NCI-H1436 treated with DMSO at 0.1 percent for 48 hours (cell line): ENCODE measurements around the gene CACNA1D.

Experiments used
- DNase-seq: peaks from one replicate; lab custom pipeline; 2025; lab: John Stamatoyannopoulos, UW

CACNA1D gene

DNA sequence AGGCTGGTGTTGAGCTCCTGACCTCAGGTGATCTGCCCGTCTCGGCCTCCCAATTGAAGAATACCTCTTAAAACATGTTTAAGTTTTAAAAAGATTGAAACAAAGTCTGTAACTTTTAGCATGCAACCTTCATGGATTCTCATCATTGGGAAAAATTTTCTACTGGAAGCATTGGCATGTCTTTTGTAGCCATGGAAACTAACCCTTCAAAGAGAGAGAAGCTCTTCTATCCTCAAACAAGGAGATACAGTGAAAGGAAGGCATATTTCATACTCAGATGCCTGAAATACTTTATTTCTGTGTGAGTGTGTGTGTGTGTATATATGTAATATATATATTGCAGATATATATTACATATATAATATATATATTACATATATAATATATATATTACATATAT is 196.9 kb downstream of the CACNA1D start:
- DNase-seq, result no peak

DNA sequence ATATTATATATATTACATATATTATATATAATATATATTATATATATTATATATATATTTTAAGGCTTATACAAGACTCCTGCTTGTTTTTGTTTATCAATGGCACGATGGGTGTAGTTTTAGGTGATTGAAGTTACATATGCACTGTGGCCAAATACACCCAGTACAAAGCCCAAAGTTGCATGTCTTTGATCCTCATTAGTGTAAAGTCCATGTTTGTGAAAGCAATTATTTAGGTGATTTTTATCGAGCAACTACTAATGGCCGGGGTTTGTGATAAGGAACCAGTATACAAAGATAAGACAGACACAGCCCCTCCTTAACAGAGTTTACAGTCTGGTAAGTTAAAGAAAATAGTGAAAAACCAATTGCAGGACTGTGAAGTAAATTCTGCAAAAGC is 197.5 kb downstream of the CACNA1D start:
- no peak for DNase-seq

DNA sequence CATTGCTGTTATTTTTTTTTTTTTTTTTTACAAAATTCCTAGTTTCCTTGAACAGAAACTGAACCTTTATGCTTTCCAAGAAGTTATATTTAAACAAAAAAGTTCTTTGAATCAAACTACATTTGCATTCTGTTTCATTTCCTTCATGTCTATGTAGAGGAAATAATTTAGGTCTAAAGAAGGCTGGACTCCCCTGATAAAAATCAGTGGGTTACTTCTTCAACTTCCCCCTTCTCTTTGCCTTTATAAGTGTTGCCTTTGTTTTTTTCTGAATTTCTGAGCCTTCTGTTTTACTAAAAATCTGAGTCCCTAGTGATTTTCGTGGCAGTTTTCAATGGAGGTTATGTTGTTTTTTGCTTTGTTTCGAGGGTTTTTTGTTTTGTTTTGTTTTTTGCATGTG is 199.0 kb downstream of the CACNA1D start:
- DNase-seq, result no peak

DNA sequence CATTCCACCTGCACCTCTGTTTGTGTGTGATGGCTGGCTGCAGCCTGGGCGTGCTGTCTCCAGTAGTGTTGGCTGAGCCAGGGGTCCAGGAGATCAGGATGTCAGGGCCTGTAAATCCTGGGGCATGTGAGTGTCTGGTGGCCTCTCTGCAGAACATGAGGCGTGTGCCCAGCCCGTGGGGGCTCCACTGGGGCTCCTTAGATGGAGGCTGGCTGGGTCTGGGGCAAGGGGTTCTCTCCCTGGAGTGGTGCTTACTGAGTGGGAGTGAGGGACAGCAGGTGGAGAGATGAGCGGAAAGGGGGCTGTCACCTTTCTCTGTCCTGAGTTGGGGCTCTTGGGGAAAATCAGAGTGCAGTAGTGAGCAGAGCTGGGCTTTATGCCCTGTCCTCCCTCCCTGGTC is 199.6 kb downstream of the CACNA1D start:
- DNase-seq, result no peak

DNA sequence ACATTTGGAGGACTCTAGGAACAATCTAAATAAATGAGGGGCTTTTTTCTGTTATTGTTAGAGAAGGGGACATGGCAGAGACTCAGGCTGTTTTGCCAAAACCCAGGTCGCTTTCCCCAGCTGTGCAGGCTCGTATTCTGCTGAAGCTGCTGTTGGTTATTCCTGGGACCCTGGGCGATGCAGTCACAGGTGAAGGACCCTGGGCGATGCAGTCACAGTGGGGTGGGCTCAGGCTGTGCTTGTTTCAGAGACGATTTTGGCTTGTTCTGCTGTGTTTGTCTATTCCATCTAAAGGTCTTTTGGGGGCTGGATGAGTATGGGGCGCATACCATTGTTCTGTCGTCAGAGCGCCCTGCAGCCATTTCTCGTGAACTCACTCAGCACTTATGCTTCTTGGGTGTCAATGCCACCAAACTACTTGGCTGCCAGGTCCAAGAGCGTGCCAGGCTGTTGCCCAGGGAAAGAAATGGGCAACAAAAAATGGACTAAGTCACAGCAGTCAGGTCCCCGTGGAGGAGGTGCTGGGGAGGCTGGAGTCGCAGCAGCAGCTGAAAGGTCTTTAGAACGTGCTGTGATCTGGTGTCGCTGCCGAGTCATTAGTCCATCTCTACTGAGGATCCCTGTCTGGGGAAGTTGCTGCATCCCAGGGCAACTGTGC is 200.4 kb downstream of the CACNA1D start:
- no peak for DNase-seq

DNA sequence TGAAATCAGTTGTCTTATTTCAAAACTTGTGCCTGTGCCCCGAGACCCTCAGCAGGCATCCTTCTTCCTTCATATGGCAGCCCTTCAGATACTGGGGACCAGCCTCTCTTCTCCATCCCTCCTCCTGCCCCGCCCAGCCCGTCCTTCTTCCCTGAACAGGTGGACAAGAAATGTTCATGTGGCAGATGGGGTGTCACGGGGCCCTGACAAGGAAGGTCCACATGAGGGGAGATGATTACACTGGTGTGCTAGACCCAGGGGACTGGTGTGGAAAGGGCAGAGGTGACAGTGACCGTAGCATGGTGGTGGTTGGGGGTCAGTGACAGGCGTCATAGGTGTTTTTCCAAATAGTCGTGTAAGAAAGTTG is 200.9 kb downstream of the CACNA1D start:
- no peak for DNase-seq

DNA sequence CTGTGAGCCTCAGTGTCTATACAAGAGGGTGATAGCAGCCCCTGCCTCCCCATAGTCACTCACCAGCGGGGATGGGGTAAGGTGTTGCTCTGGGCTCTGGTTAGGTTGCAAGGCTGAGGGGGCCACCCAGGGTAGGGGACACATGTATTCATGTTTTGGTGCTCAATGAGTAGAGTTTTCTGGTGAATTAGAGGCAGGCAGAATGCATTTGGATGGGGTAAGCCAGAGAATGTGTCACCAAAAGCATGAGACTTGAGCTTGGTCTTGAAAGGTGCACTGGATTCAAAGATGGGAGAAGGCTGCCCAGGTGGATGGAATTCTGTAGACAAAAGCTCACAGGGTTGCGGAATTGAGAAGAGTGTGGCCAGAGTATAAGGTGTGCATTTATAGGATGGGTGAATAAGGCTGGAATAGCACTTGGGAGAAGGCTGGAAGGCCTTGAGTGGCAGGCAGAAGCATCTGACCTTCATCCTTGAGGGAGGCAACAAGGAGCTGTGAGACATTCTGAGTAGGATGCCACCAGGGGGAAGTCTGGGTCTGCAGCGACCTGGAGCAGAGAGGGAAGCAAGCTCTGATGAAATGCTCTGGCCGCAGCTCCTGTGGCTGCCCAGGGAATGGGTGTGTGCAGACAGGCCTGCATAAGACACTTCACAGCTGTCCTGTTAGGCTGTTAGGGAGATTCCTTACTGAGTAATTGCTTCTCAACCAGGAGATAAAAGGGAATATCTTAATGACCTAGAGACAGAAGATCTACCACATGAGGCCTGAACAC is 202.2 kb downstream of the CACNA1D start:
- DNase-seq, result no peak

DNA sequence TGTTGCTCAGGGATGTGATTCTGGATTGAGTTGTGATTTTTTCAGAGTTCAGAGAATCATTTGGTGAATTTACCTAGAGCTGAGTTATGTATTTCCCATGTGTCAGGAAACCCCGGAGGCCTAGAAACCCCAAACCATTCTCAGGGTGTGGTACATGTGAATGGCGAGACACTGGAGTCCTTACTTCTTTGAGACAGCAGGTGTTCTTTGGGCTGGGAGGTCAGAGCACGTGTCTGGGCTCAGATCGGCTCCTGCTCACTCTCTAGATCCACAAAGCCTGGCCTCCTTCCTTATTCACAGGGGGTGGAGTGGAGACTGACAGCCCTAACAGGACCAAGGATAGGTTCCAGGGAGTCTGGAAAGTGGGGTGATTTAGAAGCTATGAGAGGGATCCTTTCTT is 206.0 kb downstream of the CACNA1D start:
- no peak for DNase-seq

DNA sequence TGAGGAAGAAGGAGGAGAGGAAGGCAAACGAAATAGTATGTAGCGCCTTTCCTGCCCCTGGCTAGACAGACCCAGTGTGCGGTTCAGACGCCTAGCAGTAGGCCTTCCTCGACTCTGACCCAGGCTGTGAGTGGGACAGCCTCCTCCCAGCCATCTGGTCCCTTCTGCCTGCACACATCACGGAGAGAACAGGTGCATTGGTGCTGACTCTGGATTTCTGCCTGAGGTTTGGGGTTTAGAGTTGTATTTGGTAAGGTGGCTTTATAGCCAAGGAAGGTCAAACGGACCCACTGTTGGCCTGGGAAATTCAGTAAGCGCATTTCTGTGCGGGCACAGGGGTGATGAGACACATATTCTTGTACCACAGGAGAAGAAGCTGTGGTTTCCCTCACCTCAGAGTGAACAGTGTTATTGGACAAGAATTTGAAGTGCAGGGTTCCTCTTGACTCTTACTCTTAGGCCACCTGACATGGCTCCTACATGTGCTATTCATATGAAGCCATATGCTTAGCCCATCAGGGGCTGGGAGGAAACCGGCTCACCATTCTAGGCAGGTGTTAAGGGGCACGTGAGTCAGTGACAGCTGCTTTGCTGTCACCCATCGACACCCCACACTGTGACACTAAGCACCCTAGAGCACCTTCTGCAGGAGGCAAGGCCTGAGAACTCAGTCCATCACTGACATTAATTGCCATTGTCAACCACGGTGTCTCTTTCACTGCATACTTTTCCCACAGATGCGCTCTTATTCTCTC is 208.5 kb downstream of the CACNA1D start:
- DNase-seq, result no peak

DNA sequence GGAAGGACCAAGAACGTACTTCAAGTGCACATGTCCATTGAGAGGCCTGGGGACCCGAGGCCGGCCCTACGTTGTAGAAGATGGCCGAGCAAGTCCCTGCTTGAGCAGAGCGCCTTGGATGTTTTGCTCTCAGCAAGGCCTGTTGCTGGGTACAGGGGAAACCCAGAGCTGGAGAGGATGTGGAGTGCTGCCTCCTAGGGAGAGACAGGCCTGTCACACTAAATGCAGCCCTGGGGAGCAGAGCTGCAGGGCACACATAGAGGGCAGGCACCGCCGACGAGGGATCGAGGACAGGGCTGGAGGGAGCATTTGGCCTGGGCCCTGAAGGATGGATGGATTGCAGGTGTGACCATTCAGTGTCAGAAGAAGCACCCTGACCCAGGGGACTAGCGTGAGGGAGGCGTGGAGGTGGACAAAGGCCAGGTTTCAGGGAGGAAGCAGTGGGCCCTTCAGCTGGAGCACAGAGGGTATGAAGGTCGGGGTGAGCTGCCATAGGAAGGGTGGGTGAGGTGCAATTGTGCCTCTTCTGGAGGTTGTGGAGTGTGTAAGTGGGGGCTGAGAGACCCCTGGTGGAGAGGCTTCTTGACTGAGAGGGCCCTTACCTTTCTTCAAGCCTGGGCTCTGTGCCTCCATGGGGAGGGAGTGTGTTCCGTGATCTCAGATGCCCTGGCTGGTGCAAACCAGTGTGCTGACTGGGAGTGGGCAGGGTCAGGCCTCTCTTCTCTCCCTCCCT is 209.4 kb downstream of the CACNA1D start:
- DNase-seq, result no peak

DNA sequence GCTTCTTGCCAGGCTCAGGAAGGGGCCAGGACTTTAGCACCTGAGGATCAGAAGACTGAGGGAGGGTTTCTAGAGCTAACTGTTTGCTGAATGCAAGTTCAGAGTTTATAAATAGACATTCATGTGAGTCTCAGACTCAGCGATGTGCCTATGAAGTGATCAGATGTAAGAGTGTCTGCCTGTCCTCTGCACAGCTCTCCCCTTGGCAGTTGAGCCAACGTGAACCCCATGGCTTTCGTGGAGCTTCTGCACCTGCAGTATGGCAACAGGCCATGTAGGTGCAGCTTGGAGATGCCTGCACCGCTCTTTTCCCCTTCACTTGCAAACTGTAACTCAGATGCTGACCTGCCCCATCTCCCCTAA is 209.9 kb downstream of the CACNA1D start:
- DNase-seq, result no peak

DNA sequence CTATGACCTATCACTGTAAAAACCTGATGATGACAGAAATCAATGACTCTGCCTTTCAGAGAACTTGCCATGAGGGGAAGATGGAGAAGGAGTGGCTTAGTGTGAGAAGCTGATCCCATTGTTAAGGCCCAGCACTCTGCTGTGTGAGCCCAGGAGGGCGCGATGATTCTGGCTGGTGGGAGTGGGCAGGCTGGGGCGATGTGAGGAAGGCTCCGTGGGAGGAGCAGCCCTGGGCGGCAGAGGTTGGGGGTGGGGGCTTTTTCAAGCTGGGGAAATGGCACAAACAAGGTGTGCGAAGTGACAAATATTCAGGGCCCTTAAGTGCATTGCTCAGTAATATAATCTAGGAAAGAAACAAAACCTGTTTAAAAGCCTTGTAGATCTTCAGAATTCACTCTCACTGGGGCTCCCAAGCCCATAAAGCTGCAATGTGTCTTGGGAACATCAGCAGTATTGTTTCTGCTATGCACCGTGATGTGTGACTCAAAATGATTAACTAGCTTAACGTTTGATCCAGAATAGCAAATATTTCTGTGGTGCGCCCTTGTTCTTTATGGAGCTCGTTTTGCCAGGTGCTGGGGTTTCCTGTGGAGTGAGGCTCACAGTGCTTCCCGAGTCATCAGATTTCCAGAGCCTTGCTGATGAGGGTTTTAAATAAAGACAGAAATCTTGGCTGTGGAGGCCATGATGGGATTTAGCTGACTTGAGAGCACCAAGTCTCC is 210.8 kb downstream of the CACNA1D start:
- no peak for DNase-seq

DNA sequence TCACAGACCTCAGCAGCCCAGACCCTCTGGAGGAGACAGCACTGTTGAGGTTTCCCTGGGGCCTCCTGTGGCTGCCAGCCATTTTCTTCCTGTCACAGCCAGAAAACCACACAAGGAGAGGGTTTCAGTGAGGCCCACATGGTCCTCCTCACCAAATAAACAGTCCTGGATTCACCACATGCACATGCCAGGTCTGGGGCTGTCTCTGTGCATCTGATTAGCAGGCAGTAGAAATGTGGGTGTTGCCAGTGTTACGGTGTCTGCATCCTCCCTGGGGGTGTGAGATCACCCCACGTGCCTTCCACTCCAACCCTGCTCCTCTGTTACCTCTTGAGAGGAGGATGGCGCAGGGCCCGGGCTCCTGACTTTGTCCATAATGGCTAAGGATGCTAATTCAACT is 211.4 kb downstream of the CACNA1D start:
- no peak for DNase-seq

DNA sequence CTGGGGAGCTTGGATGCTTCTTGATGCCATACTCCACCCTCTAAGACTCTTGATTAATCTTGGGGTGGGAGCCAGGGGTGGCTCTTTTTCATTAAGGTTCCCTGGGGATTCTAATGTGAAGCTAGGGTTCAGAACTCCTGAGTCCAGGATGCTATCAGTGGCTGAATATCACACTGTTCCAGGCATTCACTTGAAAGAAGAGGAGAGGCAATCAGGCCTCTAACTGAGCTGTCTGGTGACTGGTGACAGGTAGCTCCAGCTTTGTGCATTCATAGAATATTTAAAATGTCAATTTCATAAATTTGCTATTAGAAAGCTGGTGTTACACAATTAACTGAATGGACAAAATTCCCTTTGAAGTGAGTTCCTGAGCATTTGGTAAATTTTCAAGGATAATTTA is 212.8 kb downstream of the CACNA1D start:
- no peak for DNase-seq

DNA sequence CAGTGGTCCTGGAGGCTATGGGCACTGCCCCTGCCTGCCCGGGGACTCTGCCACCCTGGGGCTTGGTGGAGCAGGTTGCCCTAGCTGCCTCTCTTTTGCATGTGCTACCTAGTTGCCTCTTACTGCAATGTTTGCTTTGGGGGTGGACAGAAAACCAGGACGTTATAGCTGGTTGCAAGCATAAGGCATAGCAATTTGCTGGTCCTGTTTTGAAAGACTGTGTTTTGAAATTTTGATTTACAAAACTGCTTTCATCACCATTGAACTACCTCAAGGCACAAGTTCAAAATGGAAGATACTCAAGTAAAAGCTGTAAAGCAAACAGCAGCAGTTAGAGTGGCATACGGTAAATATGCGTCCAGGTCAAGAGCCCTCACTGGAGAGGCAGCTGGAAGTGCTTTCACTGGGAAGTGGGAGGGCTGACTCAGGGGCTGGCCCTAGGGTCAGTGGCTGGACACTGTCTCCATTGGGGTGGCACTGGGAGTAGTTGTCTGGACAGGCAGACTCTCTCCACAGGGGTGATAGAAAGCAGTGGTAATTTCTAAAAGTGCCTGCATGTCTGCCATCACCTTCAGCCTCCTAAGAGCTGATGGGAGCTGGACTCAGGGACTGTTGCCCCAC is 213.7 kb downstream of the CACNA1D start:
- no peak for DNase-seq

DNA sequence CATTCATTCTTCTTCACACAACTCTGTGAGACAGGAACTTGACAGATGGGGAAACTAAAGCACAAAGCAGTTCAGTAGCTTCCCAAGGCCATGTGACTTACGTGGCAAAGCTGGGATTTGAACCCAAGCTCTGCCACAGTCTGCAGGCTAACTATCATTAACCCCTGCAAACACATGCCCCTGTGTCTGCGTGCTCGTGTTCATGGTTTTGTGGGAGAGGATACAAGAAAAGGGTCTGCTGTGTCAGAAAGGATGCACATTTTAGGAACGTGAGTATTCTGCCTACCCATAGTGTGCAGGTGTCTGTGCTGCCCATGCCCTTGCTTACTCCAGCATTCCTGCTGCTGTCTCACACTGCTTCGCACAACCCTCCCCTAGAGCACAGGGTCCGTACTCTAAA is 214.8 kb downstream of the CACNA1D start:
- no peak for DNase-seq

DNA sequence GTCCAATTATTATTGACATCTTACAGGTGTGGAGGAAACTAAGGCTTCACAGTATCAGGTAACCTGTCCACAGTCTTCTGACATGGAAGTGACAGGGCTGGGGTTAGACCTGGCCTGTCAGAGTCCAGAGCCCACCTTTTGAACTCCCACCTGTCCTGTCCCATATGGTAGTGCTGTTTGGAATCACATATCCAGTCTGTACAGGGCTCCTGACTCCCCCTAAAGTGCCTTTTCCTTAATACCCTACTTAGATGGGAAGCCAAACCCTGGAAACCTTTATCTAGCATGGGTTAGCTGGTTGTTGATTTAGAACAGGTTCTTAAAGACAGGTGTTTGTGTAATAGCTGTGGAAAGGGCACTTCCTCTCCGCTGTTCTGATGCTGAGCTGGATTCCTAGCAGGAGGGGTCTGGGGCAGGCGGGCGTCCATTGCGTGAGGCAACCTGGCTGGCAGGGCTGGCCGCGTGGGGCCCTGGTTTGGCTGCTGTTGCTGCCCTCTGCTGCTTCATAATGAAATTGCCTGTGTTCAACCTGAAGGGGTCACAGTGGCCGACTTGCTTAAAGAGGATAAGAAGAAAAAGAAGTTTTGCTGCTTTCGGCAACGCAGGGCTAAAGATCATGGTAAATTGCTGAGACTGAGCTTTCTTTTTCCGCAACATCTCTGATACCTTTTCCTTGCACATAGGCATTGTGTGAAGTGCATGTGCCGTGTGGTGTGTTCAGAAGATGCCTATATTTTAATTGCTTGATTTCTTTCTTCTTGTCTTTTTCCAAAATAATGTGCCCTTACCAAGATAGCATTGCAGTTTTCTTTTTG is 215.7 kb downstream of the CACNA1D start:
- DNase-seq, result no peak

DNA sequence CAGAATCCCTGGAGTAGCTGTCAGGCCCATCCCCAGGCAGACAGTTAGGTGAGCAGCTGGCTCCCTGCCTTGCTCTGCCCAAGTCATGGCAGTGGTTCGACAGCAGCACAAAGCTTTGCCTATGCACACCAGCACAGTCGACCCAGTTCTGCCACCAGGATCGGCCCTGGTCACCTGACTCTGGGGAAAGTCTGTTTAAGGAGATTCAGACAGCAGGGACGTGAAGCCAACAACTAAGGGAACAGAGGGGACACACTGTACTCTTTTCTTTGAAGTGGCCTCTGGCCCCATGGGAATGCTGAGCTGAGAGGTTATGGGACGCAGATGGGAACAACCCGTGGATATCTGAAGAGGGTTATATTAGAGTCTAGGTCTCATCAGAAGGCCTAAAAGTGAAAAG is 217.0 kb downstream of the CACNA1D start:
- DNase-seq, result no peak

DNA sequence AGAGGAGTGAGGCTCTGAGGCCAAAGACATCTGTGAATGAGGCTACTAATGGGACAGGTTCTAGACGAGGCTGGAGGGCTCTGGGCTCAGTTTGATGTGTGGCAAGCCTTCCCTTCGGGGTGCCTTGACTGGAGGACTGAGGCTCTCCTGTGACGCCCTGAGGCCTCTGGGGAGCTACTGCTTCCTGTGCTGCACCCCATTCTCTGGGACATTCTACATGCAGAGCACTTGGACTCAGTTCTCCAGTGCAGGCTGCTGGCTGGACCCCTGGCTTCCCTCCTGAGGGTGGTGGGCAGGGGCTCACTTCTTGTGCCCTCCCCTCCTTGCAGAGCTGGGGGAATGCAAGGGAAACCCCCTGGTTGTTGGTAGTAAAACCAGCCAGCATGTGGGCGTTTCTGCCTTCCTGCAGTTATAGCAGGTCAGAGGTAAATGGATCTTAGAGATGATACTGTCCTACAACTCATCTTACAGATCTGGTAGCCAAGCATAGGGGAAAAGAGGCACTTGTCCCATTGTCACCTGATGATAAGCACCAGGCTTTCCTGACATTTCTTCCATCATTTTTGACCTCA is 218.5 kb downstream of the CACNA1D start:
- no peak for DNase-seq

DNA sequence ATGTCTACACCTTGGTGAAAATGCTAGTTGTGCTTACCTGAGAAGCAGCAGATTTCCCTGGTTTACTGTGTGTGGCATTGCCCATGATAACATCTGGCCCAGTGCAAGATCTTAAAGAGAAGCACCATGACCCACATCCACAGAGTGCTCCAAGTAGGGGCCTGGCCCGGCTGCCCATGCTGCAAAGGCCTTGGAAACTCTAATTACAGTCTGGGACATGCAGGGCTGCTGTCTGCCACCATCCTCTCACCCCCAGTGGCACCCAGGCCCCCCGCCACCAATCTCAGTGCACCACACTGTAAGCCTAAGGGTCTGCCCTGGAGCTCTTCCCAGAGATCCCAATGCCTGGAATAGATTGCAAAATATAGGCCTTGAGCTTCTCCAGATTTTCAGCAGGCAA is 219.2 kb downstream of the CACNA1D start:
- no peak for DNase-seq
